Smooth muscle cell (in vitro differentiated cells): ENCODE measurements around the gene NKAIN1. TPM values are rescaled to one million over a fixed set of nuclear protein-coding genes. Genes with fewer than 3 reads are reported as not detected.
"Not testable (repeated sequence)": the region's sequence is repeated elsewhere in the genome, so short reads cannot be mapped to it uniquely, and the experiment has no call there.

Experiments
- DNase-seq: peaks from one replicate; lab custom pipeline; 2025; ENCODE audit not compliant: unreplicated experiment; lab: John Stamatoyannopoulos, UW
- H2AFZ ChIP-seq: fragments of 200-600 bp; sonication (generic); 2 replicates; pipeline ENCODE4 v1.6.0; 2016; ENCODE audit warnings: antibody characterized with exemption, low read depth, mild to moderate bottlenecking
- H3F3A ChIP-seq: fragments of 200-600 bp; sonication (generic); 2 replicates; pipeline ENCODE4 v1.6.0; 2017; ENCODE audit warnings: antibody characterized with exemption, low read depth
- H3K27ac ChIP-seq: fragments of 200-600 bp; sonication (generic); 2 replicates; pipeline ENCODE4 v1.5.1; 2016; ENCODE audit warnings: low read depth, mild to moderate bottlenecking
- H3K27me3 ChIP-seq: fragments of 200-600 bp; sonication (generic); 2 replicates; pipeline ENCODE4 v1.6.1; 2016; ENCODE audit warnings: low read depth, mild to moderate bottlenecking
- H3K36me3 ChIP-seq: fragments of 200-600 bp; sonication (generic); 2 replicates; pipeline ENCODE4 v1.5.1; 2016; ENCODE audit warnings: low read depth
- H3K4me1 ChIP-seq: fragments of 200-600 bp; sonication (generic); 2 replicates; pipeline ENCODE4 v1.5.1; 2016; ENCODE audit warnings: low read depth
- H3K4me2 ChIP-seq: fragments of 200-600 bp; sonication (generic); 2 replicates; pipeline ENCODE4 v1.6.0; 2016; ENCODE audit warnings: mild to moderate bottlenecking
- H3K4me3 ChIP-seq: fragments of 200-600 bp; sonication (generic); 2 replicates; pipeline ENCODE4 v1.5.1; 2016; ENCODE audit warnings: mild to moderate bottlenecking
- H3K79me2 ChIP-seq: fragments of 200-600 bp; sonication (generic); 2 replicates; pipeline ENCODE4 v1.6.0; 2016; ENCODE audit warnings: low read depth, mild to moderate bottlenecking
- H3K9ac ChIP-seq: fragments of 200-600 bp; sonication (generic); 2 replicates; pipeline ENCODE4 v1.6.0; 2016; ENCODE audit warnings: low read depth
- H3K9me3 ChIP-seq: fragments of 200-600 bp; sonication (generic); replicated peaks from 2 replicates; pipeline ENCODE4 v1.5.1; 2016; ENCODE audit warnings: low read depth
- H4K20me1 ChIP-seq: fragments of 200-600 bp; sonication (generic); 2 replicates; pipeline ENCODE4 v1.6.0; 2016; ENCODE audit warnings: low read depth
- CTCF ChIP-seq: fragments of 200-600 bp; sonication (generic); IDR thresholded peaks from 2 replicates; pipeline ENCODE4 v1.5.1; 2017; ENCODE audit warnings: borderline replicate concordance, mild to moderate bottlenecking, antibody characterized with exemption; ENCODE audit not compliant: insufficient read depth, poor library complexity, severe bottlenecking
- WGBS: methylation state at CpG from one replicate; pipeline ENCODE4 v1.1.7; 2016; ENCODE audit warnings: low lambda C conversion rate; 5-methylcytosine and 5-hydroxymethylcytosine counted together
- polyA plus RNA-seq: library from polyadenylated mRNA; unstranded; fragments of >200 nt; fragmentation: Nextera tagmentation; extraction: Ambion mirVana; gene quantifications from 2 replicates; pipeline ENCODE4 v1.2.1, GENCODE V29; 2016
- total RNA-seq: library from RNA; depleted of rRNA; stranded (reverse); fragments of >200 nt; gene quantifications from 2 replicates; pipeline ENCODE4 v1.2.3, GENCODE V29; 2014

The NKAIN1 gene
- total and polyA plus RNA-seq, 2 experiments from 2014 or later: 0.39 TPM; not detected in 1

GRCh38 chr1:31144442-31144841 lies 95.2 kb downstream of the NKAIN1 start:
- H3F3A ChIP-seq: peaks cover 4% of the 10 kb centered on the region
- no peaks in the 10 kb centered on the region for H3K9me3 ChIP-seq
- no peak for TF ChIP-seq CTCF
- H3K9ac ChIP-seq: no peak overlapping the region
- H3K4me1 ChIP-seq: no peaks in the 10 kb centered on the region
- H3K27ac ChIP-seq: no peak overlapping the region
- no peaks in the 10 kb centered on the region for H3K27me3 ChIP-seq
- no peaks in the 10 kb centered on the region for H3K79me2 ChIP-seq
- H3K4me2 ChIP-seq: no peak overlapping the region
- DNase-seq: no peak
- WGBS: 88% methylated on average over 8 of the region's 8 CpGs
- no peaks in the 10 kb centered on the region for H3K36me3 ChIP-seq
- no peak overlapping the region for H2AFZ ChIP-seq
- H4K20me1 ChIP-seq: no peaks in the 10 kb centered on the region
- no peak overlapping the region for H3K4me3 ChIP-seq

GRCh38 chr1:31143455-31143854 lies 96.2 kb downstream of the NKAIN1 start:
- Histone ChIP-seq H4K20me1 (no peaks in the 10 kb centered on the region), H3K9ac (no peak overlapping the region), H3K4me2 (no peak overlapping the region), H3K27me3 (no peaks in the 10 kb centered on the region), H3F3A (peaks cover 4% of the 10 kb centered on the region), H3K4me3 (no peak overlapping the region), H3K36me3 (no peaks in the 10 kb centered on the region), H2AFZ (no peak overlapping the region), H3K9me3 (no peaks in the 10 kb centered on the region), H3K4me1 (no peaks in the 10 kb centered on the region), H3K79me2 (no peaks in the 10 kb centered on the region), H3K27ac (no peak overlapping the region)
- no peak for DNase-seq
- TF ChIP-seq CTCF: no peak
- WGBS: 99% methylated on average over 4 of the region's 4 CpGs

GRCh38 chr1:31142406-31142805 lies 97.3 kb downstream of the NKAIN1 start:
- Histone ChIP-seq H3K4me2 (no peak overlapping the region), H3K27me3 (no peaks in the 10 kb centered on the region), H3F3A (peaks cover 4% of the 10 kb centered on the region), H4K20me1 (no peaks in the 10 kb centered on the region), H3K36me3 (no peaks in the 10 kb centered on the region), H2AFZ (no peak overlapping the region), H3K79me2 (no peaks in the 10 kb centered on the region), H3K4me1 (no peaks in the 10 kb centered on the region), H3K27ac (no peak overlapping the region), H3K9me3 (no peaks in the 10 kb centered on the region), H3K4me3 (no peak overlapping the region), H3K9ac (no peak overlapping the region)
- DNase-seq: no peak
- no peak for TF ChIP-seq CTCF
- WGBS: 95% methylated on average over 4 of the region's 4 CpGs

- no peaks in the 10 kb centered on the region for H3K4me1 ChIP-seq
- no peak for TF ChIP-seq CTCF
- no peaks in the 10 kb centered on the region for H4K20me1 ChIP-seq
- H3F3A ChIP-seq: no peaks in the 10 kb centered on the region
- no peak overlapping the region for H3K9ac ChIP-seq
- no peak overlapping the region for H2AFZ ChIP-seq
- no peaks in the 10 kb centered on the region for H3K79me2 ChIP-seq
- WGBS: 94% methylated on average over 7 of the region's 7 CpGs
- no peak for DNase-seq
- no peaks in the 10 kb centered on the region for H3K36me3 ChIP-seq
- no peak overlapping the region for H3K4me2 ChIP-seq
- H3K27ac ChIP-seq: no peak overlapping the region
- no peaks in the 10 kb centered on the region for H3K27me3 ChIP-seq
- H3K4me3 ChIP-seq: no peak overlapping the region
- no peaks in the 10 kb centered on the region for H3K9me3 ChIP-seq
These were observed 99.4 kb downstream of the NKAIN1 start for GRCh38 chr1:31140299-31140698.

GRCh38 chr1:31138797-31139521 lies 100.7 kb downstream of the NKAIN1 start:
- WGBS: 87% methylated on average over 12 of the region's 12 CpGs
- H3K27ac ChIP-seq, DNase-seq, H3F3A ChIP-seq, H3K79me2 ChIP-seq, H3K9me3 ChIP-seq, H3K9ac ChIP-seq, H3K36me3 ChIP-seq, H3K4me1 ChIP-seq, H2AFZ ChIP-seq, H3K4me3 ChIP-seq, H4K20me1 ChIP-seq, H3K27me3 ChIP-seq, H3K4me2 ChIP-seq: not testable (repeated sequence)
